Bronchial epithelial cell (primary cell): Measurements from ENCODE around the gene OR52M1. TPM values are rescaled to one million over a fixed set of nuclear protein-coding genes. Genes with fewer than 3 reads are reported as not detected.
A peak's percentile ranks its signal among the peaks of the same experiment; 100 is the strongest.

Experiments
- DNase-seq: peaks from one replicate; pipeline ENCODE4 v3.0.0-alpha.2; 2010; ENCODE audit warnings: low read depth
- FAIRE-seq: peaks from 2 replicates; lab custom pipeline; 2011; peaks lifted over from hg19 to GRCh38; lab: Jason Lieb, UNC
- H3K27me3 ChIP-seq: 2 replicates; pipeline ENCODE4 v1.5.1; 2011; ENCODE audit warnings: low read length; ENCODE audit not compliant: control insufficient read depth, insufficient read depth
- H3K36me3 ChIP-seq: 2 replicates; pipeline ENCODE4 v1.5.1; 2011; ENCODE audit warnings: low read length; ENCODE audit not compliant: control insufficient read depth, insufficient read depth
- H3K4me3 ChIP-seq: 2 replicates; pipeline ENCODE4 v1.5.1; 2011; ENCODE audit warnings: mild to moderate bottlenecking, low read depth, low read length, control low read depth
- CTCF ChIP-seq: IDR thresholded peaks from 2 replicates; pipeline ENCODE4 v1.5.1; 2011; ENCODE audit warnings: mild to moderate bottlenecking, moderate library complexity, low read length, control low read depth, inconsistent platforms; ENCODE audit not compliant: insufficient read depth, severe bottlenecking
- total RNA-seq: library from RNA; depleted of rRNA; stranded (reverse); fragments of >200 nt; gene quantifications from 2 replicates; pipeline ENCODE4 v1.2.1, GENCODE V29; 2014

OR52M1 gene
- total RNA-seq, 1 donor from 2014 or later: not detected

GRCh38 chr11:4547416-4547815 is 2.4 kb downstream of the OR52M1 start:
- TF ChIP-seq CTCF: no peak
- no peak for FAIRE-seq
- Histone ChIP-seq H3K36me3 (no peaks in the 10 kb centered on the region), H3K4me3 (no peak overlapping the region), H3K27me3 (no peaks in the 10 kb centered on the region)
- DNase-seq: no peak

DNA sequence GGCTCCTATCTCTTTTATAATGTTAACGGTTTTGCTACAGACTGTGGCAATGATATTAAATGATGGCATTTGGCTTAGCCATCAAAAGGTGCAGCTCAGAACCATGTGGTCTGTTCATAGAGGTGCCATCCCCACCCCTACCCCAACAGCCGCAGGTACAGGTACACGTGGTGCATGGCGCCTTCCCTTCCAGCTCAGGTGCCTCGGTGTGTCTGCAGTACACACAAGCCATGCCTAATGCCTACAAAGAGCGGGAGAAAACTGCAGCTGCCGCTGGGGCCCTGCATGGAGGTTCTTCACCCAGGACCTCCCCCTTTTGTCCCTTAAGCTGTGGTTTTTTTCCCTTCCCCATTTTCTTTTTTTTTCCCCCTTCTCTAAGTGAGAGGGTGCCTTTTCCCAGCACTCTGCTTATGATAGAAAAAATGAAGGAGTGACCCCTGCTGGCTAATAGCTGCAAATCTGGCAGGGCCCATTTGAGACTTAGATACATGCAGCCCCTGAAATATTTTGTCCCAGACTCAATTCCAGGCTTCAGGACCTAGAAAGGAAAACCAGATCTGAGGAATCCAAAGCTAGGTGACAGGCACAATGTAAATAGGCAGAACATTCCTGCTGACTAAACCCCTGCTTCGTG is 6.5 kb downstream of the OR52M1 start:
- H3K27me3 ChIP-seq: no peaks in the 10 kb centered on the region
- no peaks in the 10 kb centered on the region for H3K36me3 ChIP-seq
- DNase-seq (peak; percentile 15), FAIRE-seq (no peak)
- TF ChIP-seq CTCF: peak; percentile 47
- H3K4me3 ChIP-seq: no peak overlapping the region

- no peak for TF ChIP-seq CTCF
- H3K36me3 ChIP-seq: no peaks in the 10 kb centered on the region
- DNase-seq (no peak), FAIRE-seq (no peak)
- H3K27me3 ChIP-seq: no peaks in the 10 kb centered on the region
- H3K4me3 ChIP-seq: no peak overlapping the region
Observed at GRCh38 chr11:4559527-4560440, 14.8 kb downstream of the OR52M1 start.

DNA sequence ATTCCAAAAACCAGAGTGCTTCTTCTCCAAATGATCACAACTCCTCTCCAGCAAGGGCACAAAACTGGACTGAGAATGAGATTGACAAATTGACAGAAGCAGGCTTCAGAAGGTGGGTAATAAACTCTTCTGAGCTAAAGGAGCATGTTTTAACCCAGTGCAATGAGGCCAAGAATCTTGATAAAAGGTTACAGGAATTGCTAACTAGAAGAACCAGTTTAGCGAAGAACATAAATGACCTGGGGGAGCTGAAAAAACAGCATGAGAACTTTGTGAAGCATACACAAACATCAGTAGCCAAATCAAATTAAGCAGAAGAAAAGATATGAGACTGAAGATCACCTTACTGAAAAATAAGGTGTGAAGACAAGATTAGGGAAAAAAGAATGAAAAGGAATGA is 15.5 kb downstream of the OR52M1 start:
- FAIRE-seq (no peak), DNase-seq (peak; percentile 27)
- no peaks in the 10 kb centered on the region for H3K27me3 ChIP-seq
- H3K4me3 ChIP-seq: no peak overlapping the region
- no peak for TF ChIP-seq CTCF
- no peaks in the 10 kb centered on the region for H3K36me3 ChIP-seq

DNA sequence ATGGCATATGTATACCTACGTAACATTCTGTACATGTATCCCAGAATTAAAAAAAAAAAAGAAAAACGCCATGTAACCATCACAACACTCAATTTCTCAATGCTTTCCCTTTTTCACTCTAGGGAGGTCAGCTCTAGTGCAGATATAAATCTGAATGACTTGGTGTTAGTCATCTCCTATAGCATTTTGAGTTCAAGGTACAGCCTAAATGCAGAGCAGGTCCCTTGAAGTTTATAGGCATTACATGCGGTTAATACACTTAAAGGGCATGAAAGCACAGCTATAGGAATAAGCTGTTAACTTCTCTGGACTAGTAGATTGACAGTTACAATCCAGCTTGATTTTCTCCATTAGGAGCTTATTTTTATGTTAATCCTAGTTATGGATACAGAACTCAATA is 20.4 kb downstream of the OR52M1 start:
- FAIRE-seq (no peak), DNase-seq (no peak)
- Histone ChIP-seq H3K27me3 (no peaks in the 10 kb centered on the region), H3K36me3 (no peaks in the 10 kb centered on the region), H3K4me3 (no peak overlapping the region)
- no peak for TF ChIP-seq CTCF
